CD4-positive, alpha-beta T cell treated with Interleukin-4 for 4 hours (primary cell): ENCODE data around the gene LGI2.
"Not testable (repeated sequence)": the region's sequence is repeated elsewhere in the genome, so short reads cannot be mapped to it uniquely, and the experiment has no call there.

Experiments used
- DNase-seq: peaks from one replicate; pipeline ENCODE4 v3.0.0-alpha.2; 2020

LGI2 gene

GRCh38 chr4:25043548-25043947 lies 12.8 kb upstream of the LGI2 start:
- DNase-seq: no peak

- DNase-seq: no peak
Observed at GRCh38 chr4:25033526-25033925, 2.8 kb upstream of the LGI2 start.

- no peak for DNase-seq
Observed at GRCh38 chr4:25032126-25032525, 1.4 kb upstream of the LGI2 start.

GRCh38 chr4:25031077-25031621 lies 403 bp upstream of the LGI2 start:
- DNase-seq: no peak

GRCh38 chr4:25029479-25030276 lies 1.1 kb downstream of the LGI2 start:
- no peak for DNase-seq

GRCh38 chr4:25028851-25029250 lies 1.9 kb downstream of the LGI2 start:
- DNase-seq: no peak

GRCh38 chr4:25022766-25023165 lies 8.0 kb downstream of the LGI2 start:
- DNase-seq: no peak

GRCh38 chr4:25021216-25021615 lies 9.5 kb downstream of the LGI2 start:
- no peak for DNase-seq

- no peak for DNase-seq
Observed at GRCh38 chr4:25020236-25020635, 10.5 kb downstream of the LGI2 start.

GRCh38 chr4:25019501-25019900 lies 11.2 kb downstream of the LGI2 start:
- DNase-seq: no peak

GRCh38 chr4:25015012-25015411 lies 15.7 kb downstream of the LGI2 start:
- DNase-seq: no peak

GRCh38 chr4:25014662-25014983 lies 16.1 kb downstream of the LGI2 start:
- DNase-seq: not testable (repeated sequence)

GRCh38 chr4:25013756-25014661 lies 16.7 kb downstream of the LGI2 start:
- DNase-seq: no peak

- no peak for DNase-seq
Observed at GRCh38 chr4:25012655-25013054, 18.1 kb downstream of the LGI2 start.

GRCh38 chr4:25011135-25011866 lies 19.4 kb downstream of the LGI2 start:
- DNase-seq: no peak

- no peak for DNase-seq
Observed at GRCh38 chr4:25007598-25007997, 23.1 kb downstream of the LGI2 start.

- no peak for DNase-seq
Observed at GRCh38 chr4:25002681-25003080, 28.1 kb downstream of the LGI2 start.

GRCh38 chr4:25001509-25001908 lies 29.2 kb downstream of the LGI2 start:
- DNase-seq: no peak

- DNase-seq: no peak
Observed at GRCh38 chr4:25000639-25001038, 30.1 kb downstream of the LGI2 start.

GRCh38 chr4:24999392-25000089 lies 31.2 kb downstream of the LGI2 start:
- no peak for DNase-seq

GRCh38 chr4:24995346-24995919 lies 35.3 kb downstream of the LGI2 start:
- DNase-seq: no peak

GRCh38 chr4:24993551-24994080 lies 37.1 kb downstream of the LGI2 start:
- no peak for DNase-seq
